ENCODE results near the gene GAS7. TPM values are rescaled to one million over a fixed set of nuclear protein-coding genes. Genes with fewer than 3 reads are reported as not detected.

Gene GAS7
- total and polyA plus RNA-seq, 9 of the 15 experiments (the other 6 are each of a cell fraction or from before 2014, with no cell fraction given) = 0.11 to 0.33 TPM; not detected in 7

GRCh38 chr17:10077561-10078299 lies 120.7 kb downstream of the GAS7 start (continued):
- TF ChIP-seq PURB (CRISPR knock-in tag; IDR thresholded peaks at IDR 0.05; ENCODE audit: low read depth) (no peak), FOXA3 (CRISPR knock-in tag; conservative IDR thresholded peaks at IDR 0.05 in 1 of 2, IDR thresholded peaks at IDR 0.05 in 1 of 2) (no peak), HNRNPUL1 (IDR thresholded peaks at IDR 0.05; ENCODE audit: low read length) (no peak), PHB2 (IDR thresholded peaks at IDR 0.05; ENCODE audit: low read depth) (no peak), CBX8 (IDR thresholded peaks at IDR 0.05; ENCODE audit: borderline replicate concordance, extremely low read depth, low read depth, low read length, poor library complexity, severe bottlenecking) (no peak)
- TF ChIP-seq, protein P1, sequence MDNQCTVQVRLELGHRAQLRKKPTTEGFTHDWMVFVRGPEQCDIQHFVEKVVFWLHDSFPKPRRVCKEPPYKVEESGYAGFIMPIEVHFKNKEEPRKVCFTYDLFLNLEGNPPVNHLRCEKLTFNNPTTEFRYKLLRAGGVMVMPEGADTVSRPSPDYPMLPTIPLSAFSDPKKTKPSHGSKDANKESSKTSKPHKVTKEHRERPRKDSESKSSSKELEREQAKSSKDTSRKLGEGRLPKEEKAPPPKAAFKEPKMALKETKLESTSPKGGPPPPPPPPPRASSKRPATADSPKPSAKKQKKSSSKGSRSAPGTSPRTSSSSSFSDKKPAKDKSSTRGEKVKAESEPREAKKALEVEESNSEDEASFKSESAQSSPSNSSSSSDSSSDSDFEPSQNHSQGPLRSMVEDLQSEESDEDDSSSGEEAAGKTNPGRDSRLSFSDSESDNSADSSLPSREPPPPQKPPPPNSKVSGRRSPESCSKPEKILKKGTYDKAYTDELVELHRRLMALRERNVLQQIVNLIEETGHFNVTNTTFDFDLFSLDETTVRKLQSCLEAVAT (IDR thresholded peaks at IDR 0.05) = no peak

- Histone ChIP-seq H3K27ac (ENCODE audit: extremely low read depth, low read depth, low read length) (no peak overlapping the region), H3K9me3 (replicated peaks; ENCODE audit: control insufficient read depth, insufficient read depth, low read depth, low read length) (no peaks in the 10 kb centered on the region), H3K4me2 (ENCODE audit: insufficient read depth, low read length) (no peak overlapping the region), H3K9ac (ENCODE audit: insufficient read depth in 1 of 2, low read depth in 2 of 2, low read length in 2 of 2) (no peak overlapping the region), H3K9me1 (ENCODE audit: control insufficient read depth, insufficient read depth, low read length) (no peaks in the 10 kb centered on the region), H3K4me3 (no peak overlapping the region), H4K20me1 (replicated peaks; ENCODE audit: control insufficient read depth, insufficient read depth, low read length) (no peaks in the 10 kb centered on the region), H2AFZ (ENCODE audit: low read depth, low read length) (no peak overlapping the region), H3K36me3 (ENCODE audit: control insufficient read depth, insufficient read depth, low read length) (no peaks in the 10 kb centered on the region), H3K4me1 (replicated peaks in 1 of 2; ENCODE audit: control insufficient read depth in 2 of 2, insufficient read depth in 2 of 2, low read length in 2 of 2) (no peaks in the 10 kb centered on the region), H3K27me3 (ENCODE audit: control insufficient read depth in 2 of 2, insufficient read depth in 2 of 2, low read length in 2 of 2) (no peaks in the 10 kb centered on the region), H3K79me2 (ENCODE audit: control insufficient read depth, insufficient read depth, low read length) (no peaks in the 10 kb centered on the region)
- intact Hi-C loops (cut with micrococcal nuclease) = no loop called here
- in situ Hi-C loops (cut with MboI) = no loop called here
- DNase-seq (ENCODE audit: extremely low read depth in 1 of 4, low spot score in 3 of 4) (no peak), FAIRE-seq (no peak), ATAC-seq (no peak)
- BruUV-seq (replicated peaks) = no TSS peak
- ChIA-PET POLR2A (no interaction called here), CTCF (ENCODE audit: low intra/inter-chr PET ratio) (no interaction called here)
- 0% methylated on average over 2 of the region's 5 CpGs for WGBS (ENCODE audit: insufficient coverage, low coverage, missing lambda C conversion rate)
- no peak for TF ChIP-seq PCBP2 (IDR thresholded peaks at IDR 0.05; ENCODE audit: low read depth, low read length, poor library complexity, severe bottlenecking)
Measured at GRCh38 chr17:10075919-10076318, 122.5 kb downstream of the GAS7 start.
